ENCODE data around the gene MGME1. TPM values are rescaled to one million over a fixed set of nuclear protein-coding genes. Genes with fewer than 3 reads are reported as not detected.

Gene MGME1
- total RNA-seq, 1 donor from 2014 or later = 14.2 TPM

DNA sequence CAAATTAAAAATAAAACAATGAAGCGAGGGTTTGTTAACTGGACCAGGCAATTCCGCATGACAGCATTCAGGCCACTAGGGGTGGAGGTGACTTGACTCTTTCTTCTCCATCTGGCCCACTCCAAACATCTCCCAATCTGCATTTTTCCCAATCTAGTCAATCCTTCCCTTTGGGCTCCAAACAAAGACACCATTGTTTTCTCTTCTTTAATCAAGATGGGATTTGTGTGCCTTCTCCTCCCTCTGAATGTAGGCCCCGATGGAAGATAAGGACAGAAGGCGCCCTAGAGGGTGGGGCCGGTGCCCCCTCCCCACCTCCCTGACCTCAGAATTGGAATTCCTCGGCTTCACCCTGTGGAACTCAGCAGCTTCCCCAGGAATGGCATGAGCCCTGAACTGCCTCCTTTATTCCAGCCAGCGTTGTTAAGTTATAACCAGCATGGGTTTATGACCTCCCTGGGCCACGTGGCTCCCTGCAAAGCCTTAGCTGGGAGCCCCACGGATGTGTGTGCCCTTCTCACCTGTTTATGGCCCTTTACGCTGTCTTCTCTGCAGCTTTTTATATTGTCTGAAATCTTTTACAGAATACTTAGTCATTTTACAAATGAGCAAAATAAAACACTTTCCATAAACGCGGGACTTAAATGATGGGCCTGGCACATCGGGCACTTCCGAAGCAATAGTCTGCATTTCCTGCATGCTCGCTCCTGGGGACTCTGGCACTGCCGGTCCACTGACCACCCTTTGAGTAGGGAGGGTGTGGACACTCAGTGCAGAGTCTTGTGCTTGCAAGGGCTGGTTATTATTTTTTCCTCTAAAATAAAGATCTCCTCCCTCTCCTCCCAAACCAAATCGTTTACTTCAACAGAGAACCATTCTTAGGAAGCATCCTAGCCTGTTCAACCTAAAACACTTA is 64.4 kb downstream of the MGME1 start:
- FAIRE-seq (no peak), DNase-seq (ENCODE audit: low read depth) (no peak)
- TF ChIP-seq, protein P1, sequence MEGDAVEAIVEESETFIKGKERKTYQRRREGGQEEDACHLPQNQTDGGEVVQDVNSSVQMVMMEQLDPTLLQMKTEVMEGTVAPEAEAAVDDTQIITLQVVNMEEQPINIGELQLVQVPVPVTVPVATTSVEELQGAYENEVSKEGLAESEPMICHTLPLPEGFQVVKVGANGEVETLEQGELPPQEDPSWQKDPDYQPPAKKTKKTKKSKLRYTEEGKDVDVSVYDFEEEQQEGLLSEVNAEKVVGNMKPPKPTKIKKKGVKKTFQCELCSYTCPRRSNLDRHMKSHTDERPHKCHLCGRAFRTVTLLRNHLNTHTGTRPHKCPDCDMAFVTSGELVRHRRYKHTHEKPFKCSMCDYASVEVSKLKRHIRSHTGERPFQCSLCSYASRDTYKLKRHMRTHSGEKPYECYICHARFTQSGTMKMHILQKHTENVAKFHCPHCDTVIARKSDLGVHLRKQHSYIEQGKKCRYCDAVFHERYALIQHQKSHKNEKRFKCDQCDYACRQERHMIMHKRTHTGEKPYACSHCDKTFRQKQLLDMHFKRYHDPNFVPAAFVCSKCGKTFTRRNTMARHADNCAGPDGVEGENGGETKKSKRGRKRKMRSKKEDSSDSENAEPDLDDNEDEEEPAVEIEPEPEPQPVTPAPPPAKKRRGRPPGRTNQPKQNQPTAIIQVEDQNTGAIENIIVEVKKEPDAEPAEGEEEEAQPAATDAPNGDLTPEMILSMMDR (IDR thresholded peaks at IDR 0.05; ENCODE audit: insufficient read depth, low read depth, low read length) = no peak
- no peak for TF ChIP-seq EZH2 (IDR thresholded peaks at IDR 0.05; ENCODE audit: insufficient read depth, low read length)
- Mint-ChIP-seq H3K9me3 (ENCODE audit: unreplicated experiment) (no peaks in the 10 kb centered on the region), H3K4me1 (ENCODE audit: low read depth, unreplicated experiment) (peaks cover 2% of the 10 kb centered on the region), H3K27me3 (ENCODE audit: low read depth, unreplicated experiment) (peaks cover 6% of the 10 kb centered on the region), H3K36me3 (ENCODE audit: low read depth, unreplicated experiment) (no peaks in the 10 kb centered on the region), H3K4me3 (ENCODE audit: unreplicated experiment) (no peak overlapping the region), H3K27ac (ENCODE audit: unreplicated experiment) (no peak overlapping the region)
- no peaks in the 10 kb centered on the region for H3K79me2 ChIP-seq (ENCODE audit: insufficient read depth, low read length)
- H3K4me1 ChIP-seq (ENCODE audit: insufficient read depth, low read length) = no peaks in the 10 kb centered on the region
- H4K20me1 ChIP-seq (ENCODE audit: insufficient read depth, low read length) = no peaks in the 10 kb centered on the region
- no peaks in the 10 kb centered on the region for H3K36me3 ChIP-seq (ENCODE audit: insufficient read depth, low read length)
- no peaks in the 10 kb centered on the region for H3K9me3 ChIP-seq (ENCODE audit: insufficient read depth, low read depth, low read length)
- H3K27ac ChIP-seq (ENCODE audit: low read depth, low read length) = no peak overlapping the region
- H2AFZ ChIP-seq (ENCODE audit: low read depth, low read length) = no peak overlapping the region
- H3K27me3 ChIP-seq (ENCODE audit: insufficient read depth, low read length) = no peaks in the 10 kb centered on the region
- no peak overlapping the region for H3K4me3 ChIP-seq (ENCODE audit: insufficient read depth, low read depth, low read length)
- no peak overlapping the region for H3K9ac ChIP-seq (ENCODE audit: low read length)
- H3K4me2 ChIP-seq (ENCODE audit: low read length) = no peak overlapping the region

DNA sequence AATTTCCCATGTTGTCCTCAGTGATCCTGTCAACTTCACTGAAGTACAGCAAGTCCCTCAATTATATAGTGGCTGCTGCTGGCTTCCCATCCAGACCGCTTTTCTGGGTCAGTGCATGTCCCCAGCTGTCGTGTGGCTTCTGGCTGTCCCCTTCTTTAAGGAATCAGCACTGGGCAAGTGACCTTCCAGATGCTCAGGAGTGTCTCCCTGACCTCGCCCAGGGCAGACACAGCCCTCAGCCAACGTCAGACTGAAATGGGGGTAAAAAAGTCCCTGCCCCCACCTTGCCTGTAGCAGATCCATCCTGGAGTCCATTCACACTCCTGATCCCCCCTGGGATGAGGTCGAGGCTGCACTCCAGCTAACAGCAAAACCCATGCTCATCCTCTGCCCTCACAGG is 65.2 kb downstream of the MGME1 start:
- Mint-ChIP-seq H3K9me3 (ENCODE audit: unreplicated experiment) (no peaks in the 10 kb centered on the region), H3K27ac (ENCODE audit: unreplicated experiment) (no peak overlapping the region), H3K4me1 (ENCODE audit: low read depth, unreplicated experiment) (peaks cover 2% of the 10 kb centered on the region), H3K27me3 (ENCODE audit: low read depth, unreplicated experiment) (peaks cover 6% of the 10 kb centered on the region), H3K36me3 (ENCODE audit: low read depth, unreplicated experiment) (no peaks in the 10 kb centered on the region), H3K4me3 (ENCODE audit: unreplicated experiment) (no peak overlapping the region)
- FAIRE-seq = no peak
- H3K27me3 ChIP-seq (ENCODE audit: insufficient read depth, low read length) = no peaks in the 10 kb centered on the region
- no peaks in the 10 kb centered on the region for H3K36me3 ChIP-seq (ENCODE audit: insufficient read depth, low read length)
- TF ChIP-seq EZH2 (IDR thresholded peaks at IDR 0.05; ENCODE audit: insufficient read depth, low read length) = no peak
- TF ChIP-seq, protein P1 (IDR thresholded peaks at IDR 0.05; ENCODE audit: insufficient read depth, low read depth, low read length) = no peak
- no peaks in the 10 kb centered on the region for H3K79me2 ChIP-seq (ENCODE audit: insufficient read depth, low read length)
- H3K4me1 ChIP-seq (ENCODE audit: insufficient read depth, low read length) = no peaks in the 10 kb centered on the region
- H3K4me3 ChIP-seq (ENCODE audit: insufficient read depth, low read depth, low read length) = no peak overlapping the region
- H3K27ac ChIP-seq (ENCODE audit: low read depth, low read length) = no peak overlapping the region
- no peaks in the 10 kb centered on the region for H3K9me3 ChIP-seq (ENCODE audit: insufficient read depth, low read depth, low read length)
- H3K4me2 ChIP-seq (ENCODE audit: low read length) = no peak overlapping the region
- H3K9ac ChIP-seq (ENCODE audit: low read length) = no peak overlapping the region
- H2AFZ ChIP-seq (ENCODE audit: low read depth, low read length) = no peak overlapping the region
- no peaks in the 10 kb centered on the region for H4K20me1 ChIP-seq (ENCODE audit: insufficient read depth, low read length)
- no peak for DNase-seq (ENCODE audit: low read depth)

DNA sequence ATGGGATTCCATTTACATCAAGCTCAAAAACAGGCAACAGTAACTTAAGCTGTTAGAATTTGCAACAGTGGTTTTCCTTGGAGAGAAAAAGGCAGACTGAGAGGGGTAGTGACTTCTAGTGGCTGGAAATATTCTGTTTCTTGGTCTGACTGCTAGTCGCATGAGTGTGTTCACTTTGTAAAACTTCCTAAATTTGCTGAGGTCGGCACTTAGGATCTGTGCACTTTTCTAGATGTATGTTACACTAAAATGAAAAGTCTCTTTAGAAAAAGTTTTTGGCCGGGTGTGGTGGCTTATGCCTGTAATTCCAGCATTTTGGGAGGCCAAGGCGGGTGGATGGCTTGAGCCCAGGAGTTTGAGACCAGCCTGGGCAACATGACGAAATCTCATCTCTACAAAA is 70.2 kb downstream of the MGME1 start:
- peaks cover 13% of the 10 kb centered on the region for H3K27me3 Mint-ChIP-seq (ENCODE audit: low read depth, unreplicated experiment)

More for the DNA sequence above, 70.2 kb downstream of the MGME1 start:
- Histone ChIP-seq H3K27me3 (ENCODE audit: insufficient read depth, low read length) (no peaks in the 10 kb centered on the region), H3K79me2 (ENCODE audit: insufficient read depth, low read length) (no peaks in the 10 kb centered on the region), H2AFZ (ENCODE audit: low read depth, low read length) (no peak overlapping the region), H3K9ac (ENCODE audit: low read length) (no peak overlapping the region), H3K9me3 (ENCODE audit: insufficient read depth, low read depth, low read length) (no peaks in the 10 kb centered on the region), H3K4me2 (ENCODE audit: low read length) (no peak overlapping the region), H4K20me1 (ENCODE audit: insufficient read depth, low read length) (no peaks in the 10 kb centered on the region), H3K27ac (ENCODE audit: low read depth, low read length) (no peak overlapping the region), H3K4me3 (ENCODE audit: insufficient read depth, low read depth, low read length) (no peak overlapping the region), H3K36me3 (ENCODE audit: insufficient read depth, low read length) (no peaks in the 10 kb centered on the region), H3K4me1 (ENCODE audit: insufficient read depth, low read length) (no peaks in the 10 kb centered on the region)
- H3K4me3 Mint-ChIP-seq (ENCODE audit: unreplicated experiment) = no peak overlapping the region
- H3K36me3 Mint-ChIP-seq (ENCODE audit: low read depth, unreplicated experiment) = no peaks in the 10 kb centered on the region
- FAIRE-seq (no peak), DNase-seq (ENCODE audit: low read depth) (no peak)
- no peaks in the 10 kb centered on the region for H3K4me1 Mint-ChIP-seq (ENCODE audit: low read depth, unreplicated experiment)
- no peak overlapping the region for H3K27ac Mint-ChIP-seq (ENCODE audit: unreplicated experiment)
- no peak for TF ChIP-seq EZH2 (IDR thresholded peaks at IDR 0.05; ENCODE audit: insufficient read depth, low read length)
- TF ChIP-seq, protein P1 (IDR thresholded peaks at IDR 0.05; ENCODE audit: insufficient read depth, low read depth, low read length) = no peak
- peaks cover 5% of the 10 kb centered on the region for H3K9me3 Mint-ChIP-seq (ENCODE audit: unreplicated experiment)
